ENCODE data around the gene ARHGEF19. TPM values are rescaled to one million over a fixed set of nuclear protein-coding genes. Genes with fewer than 3 reads are reported as not detected.
A peak's percentile ranks its signal among the peaks of the same experiment; 100 is the strongest.

Gene ARHGEF19
- polyA plus RNA-seq, 1 experiment, result 11.6 TPM

DNA sequence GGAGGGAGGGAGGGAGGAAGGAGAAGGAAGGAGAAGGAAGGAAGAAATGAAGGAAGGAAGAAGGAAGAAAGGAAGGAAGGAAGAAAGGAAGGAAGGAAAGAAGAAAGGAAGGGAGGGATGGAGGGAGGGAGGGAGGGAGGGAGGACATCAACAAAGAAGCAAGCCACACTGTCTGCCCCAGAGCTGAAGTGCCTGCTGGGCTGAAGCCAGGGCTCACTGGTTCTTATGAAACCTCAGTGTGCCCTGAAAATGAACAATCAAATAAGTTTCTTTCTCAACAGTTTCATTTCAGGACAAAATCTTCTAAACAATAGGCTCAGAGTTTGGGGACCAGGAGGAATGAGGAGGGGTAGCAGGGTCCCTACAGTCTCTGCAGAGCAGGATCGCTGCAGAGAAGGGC is 21.1 kb downstream of the ARHGEF19 start:
- TF ChIP-seq, protein P1, sequence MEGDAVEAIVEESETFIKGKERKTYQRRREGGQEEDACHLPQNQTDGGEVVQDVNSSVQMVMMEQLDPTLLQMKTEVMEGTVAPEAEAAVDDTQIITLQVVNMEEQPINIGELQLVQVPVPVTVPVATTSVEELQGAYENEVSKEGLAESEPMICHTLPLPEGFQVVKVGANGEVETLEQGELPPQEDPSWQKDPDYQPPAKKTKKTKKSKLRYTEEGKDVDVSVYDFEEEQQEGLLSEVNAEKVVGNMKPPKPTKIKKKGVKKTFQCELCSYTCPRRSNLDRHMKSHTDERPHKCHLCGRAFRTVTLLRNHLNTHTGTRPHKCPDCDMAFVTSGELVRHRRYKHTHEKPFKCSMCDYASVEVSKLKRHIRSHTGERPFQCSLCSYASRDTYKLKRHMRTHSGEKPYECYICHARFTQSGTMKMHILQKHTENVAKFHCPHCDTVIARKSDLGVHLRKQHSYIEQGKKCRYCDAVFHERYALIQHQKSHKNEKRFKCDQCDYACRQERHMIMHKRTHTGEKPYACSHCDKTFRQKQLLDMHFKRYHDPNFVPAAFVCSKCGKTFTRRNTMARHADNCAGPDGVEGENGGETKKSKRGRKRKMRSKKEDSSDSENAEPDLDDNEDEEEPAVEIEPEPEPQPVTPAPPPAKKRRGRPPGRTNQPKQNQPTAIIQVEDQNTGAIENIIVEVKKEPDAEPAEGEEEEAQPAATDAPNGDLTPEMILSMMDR (IDR thresholded peaks at IDR 0.05; ENCODE audit: insufficient read depth, low read depth, low read length), result no peak
- POLR2A ChIA-PET, result no interaction called here
- CTCF ChIA-PET, result interaction anchor here (0.9 to 16.8 kb wide), 4 partner anchors 24 to 114 kb away, joined by 3 to 584 read pairs (median 17); partner anchors contain the start of gene FAM131C

DNA sequence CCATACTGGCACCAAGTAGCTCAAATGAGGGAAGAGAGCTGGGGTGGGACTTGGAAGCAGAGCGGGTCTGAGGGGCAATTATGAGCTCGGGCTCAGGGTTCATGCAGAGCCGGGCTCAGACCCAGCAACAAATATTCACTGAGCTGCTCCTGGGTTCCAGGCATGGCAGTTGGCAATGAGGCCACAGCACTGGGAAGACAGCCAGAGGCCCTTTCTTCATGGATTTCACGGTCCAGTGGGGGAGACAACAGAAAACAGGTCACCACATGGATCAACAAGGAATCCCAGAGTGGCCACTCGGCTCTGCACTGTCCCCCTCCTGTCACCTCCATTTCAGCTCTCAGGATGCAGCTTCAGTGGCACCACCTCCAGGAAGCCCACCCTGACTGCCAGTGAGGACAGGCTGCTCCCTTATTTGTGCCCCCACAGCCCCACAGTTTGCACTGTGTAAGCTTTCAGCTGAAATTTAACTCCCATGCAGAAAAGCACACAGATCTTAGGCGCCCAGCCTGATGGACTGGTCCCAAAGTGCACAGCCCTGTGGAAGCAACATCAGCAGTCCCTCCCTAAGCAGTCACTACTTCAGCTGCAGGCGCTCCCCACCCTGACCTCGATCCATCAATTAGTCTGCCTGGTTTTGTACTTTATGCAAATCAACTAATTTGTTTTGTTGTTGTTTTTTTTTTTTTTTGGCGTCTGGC is 22.4 kb downstream of the ARHGEF19 start:
- no peaks in the 10 kb centered on the region for H3K27me3 ChIP-seq (ENCODE audit: control insufficient read depth, insufficient read depth, low read length)
- no peaks in the 10 kb centered on the region for H3K36me3 ChIP-seq (ENCODE audit: control insufficient read depth, insufficient read depth, low read length)
- TF ChIP-seq, protein P1 (IDR thresholded peaks at IDR 0.05; ENCODE audit: insufficient read depth, low read depth, low read length), result no peak
- POLR2A ChIA-PET, result interaction anchor here (0.7 kb wide), 1 partner anchor 27 kb away, joined by 3 read pairs; no protein-coding TSS in a partner anchor
- CTCF ChIA-PET, result interaction anchor here (0.5 to 16.8 kb wide), 14 partner anchors 15 to 431 kb away, joined by 3 to 584 read pairs (median 4); partner anchors contain the start of gene FAM131C
- no peak overlapping the region for H3K4me3 ChIP-seq (ENCODE audit: low read depth, low read length)
- DNase-seq (ENCODE audit: low read depth), result no peak

More for the DNA sequence above, 21.1 kb downstream of the ARHGEF19 start:
- Histone ChIP-seq H3K36me3 (ENCODE audit: control insufficient read depth, insufficient read depth, low read length) (no peaks in the 10 kb centered on the region), H3K27me3 (ENCODE audit: control insufficient read depth, insufficient read depth, low read length) (no peaks in the 10 kb centered on the region), H3K4me3 (ENCODE audit: low read depth, low read length) (no peak overlapping the region)
- DNase-seq (ENCODE audit: low read depth), result no peak

DNA sequence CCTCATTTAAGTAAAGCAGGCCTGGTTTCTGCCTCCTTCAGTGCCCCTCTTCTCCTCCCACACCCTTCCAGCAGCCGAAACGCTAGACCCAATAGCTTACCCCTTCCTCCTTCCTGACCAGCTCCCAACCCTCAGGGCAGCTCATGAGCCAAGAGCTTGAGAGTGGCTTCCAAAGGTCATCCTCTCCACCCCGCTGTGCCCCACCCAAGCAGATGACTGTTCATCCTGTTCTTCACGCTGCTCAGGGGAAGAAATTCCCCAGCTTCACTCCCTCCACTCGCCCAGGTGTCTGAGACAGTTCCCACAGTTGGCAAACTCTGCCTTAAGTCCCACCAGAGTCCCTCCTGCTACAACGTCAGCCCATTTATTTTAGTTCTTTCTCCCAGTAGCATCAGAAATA is 23.4 kb downstream of the ARHGEF19 start:
- Histone ChIP-seq H3K36me3 (ENCODE audit: control insufficient read depth, insufficient read depth, low read length) (no peaks in the 10 kb centered on the region), H3K27me3 (ENCODE audit: control insufficient read depth, insufficient read depth, low read length) (no peaks in the 10 kb centered on the region), H3K4me3 (ENCODE audit: low read depth, low read length) (no peak overlapping the region)
- TF ChIP-seq, protein P1 (IDR thresholded peaks at IDR 0.05; ENCODE audit: insufficient read depth, low read depth, low read length), result no peak
- ChIA-PET POLR2A (no interaction called here), CTCF (interaction anchor here (1.0 to 16.8 kb wide), 14 partner anchors 12 to 182 kb away, joined by 3 to 584 read pairs (median 4); partner anchors contain the start of genes EPHA2 and FAM131C)
- DNase-seq (ENCODE audit: low read depth), result no peak

- DNase-seq (ENCODE audit: low read depth), result no peak
- Histone ChIP-seq H3K4me3 (ENCODE audit: low read depth, low read length) (no peak overlapping the region), H3K27me3 (ENCODE audit: control insufficient read depth, insufficient read depth, low read length) (no peaks in the 10 kb centered on the region), H3K36me3 (ENCODE audit: control insufficient read depth, insufficient read depth, low read length) (no peaks in the 10 kb centered on the region)
- TF ChIP-seq, protein P1 (IDR thresholded peaks at IDR 0.05; ENCODE audit: insufficient read depth, low read depth, low read length), result peak; percentile 97
- POLR2A ChIA-PET, result no interaction called here
- CTCF ChIA-PET, result interaction anchor here (0.5 to 16.8 kb wide), 15 partner anchors 13 to 347 kb away, joined by 3 to 584 read pairs (median 4); partner anchors contain the start of genes EPHA2 and FAM131C
Observed at GRCh38 chr1:16187748-16188401, 24.6 kb downstream of the ARHGEF19 start.

DNA sequence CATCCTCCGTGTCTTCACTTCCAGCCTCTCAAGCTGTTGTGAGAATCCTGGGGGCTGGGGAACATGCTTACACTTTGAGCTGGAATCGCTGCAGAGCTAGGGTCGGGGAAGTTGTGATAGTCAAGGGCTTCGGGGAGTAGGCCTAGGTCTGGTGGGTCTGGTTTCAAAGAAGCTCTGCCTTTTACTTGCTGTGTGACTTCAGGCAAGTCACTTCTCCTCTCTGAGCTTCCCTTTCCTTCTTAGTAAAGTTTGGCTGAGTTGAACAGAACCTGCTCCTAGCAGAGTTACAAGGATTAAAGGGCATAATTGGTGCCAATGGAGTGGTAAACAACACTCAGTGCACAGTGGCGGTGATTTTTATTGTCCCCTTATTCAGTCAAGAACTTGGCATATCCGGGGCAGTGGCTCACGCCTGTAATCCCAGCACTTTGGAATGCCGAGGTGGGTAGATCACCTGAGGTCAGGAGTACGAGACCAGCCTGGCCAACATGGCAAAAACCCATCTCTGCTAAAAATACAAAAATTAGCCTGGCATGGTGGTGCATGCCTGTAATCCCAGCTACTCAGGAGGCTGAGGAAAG is 25.7 kb downstream of the ARHGEF19 start:
- H3K36me3 ChIP-seq (ENCODE audit: control insufficient read depth, insufficient read depth, low read length), result no peaks in the 10 kb centered on the region
- no peak overlapping the region for H3K4me3 ChIP-seq (ENCODE audit: low read depth, low read length)
- CTCF ChIA-PET, result interaction anchor here (0.5 to 16.8 kb wide), 7 partner anchors 14 to 110 kb away, joined by 3 to 584 read pairs (median 4); partner anchors contain the start of genes EPHA2 and FAM131C
- TF ChIP-seq, protein P1 (IDR thresholded peaks at IDR 0.05; ENCODE audit: insufficient read depth, low read depth, low read length), result no peak
- DNase-seq (ENCODE audit: low read depth), result no peak
- no peaks in the 10 kb centered on the region for H3K27me3 ChIP-seq (ENCODE audit: control insufficient read depth, insufficient read depth, low read length)
- POLR2A ChIA-PET, result no interaction called here

Data from BJ (cell line).